ENCODE data around the gene MAN2B2.

GRCh38 chr4:6662591-6662990 is 87.6 kb downstream of the MAN2B2 start:
- no peak for TF ChIP-seq EZH2 (IDR thresholded peaks at IDR 0.05; ENCODE audit: borderline replicate concordance)
- no peak for TF ChIP-seq CTCF (IDR thresholded peaks at IDR 0.05; ENCODE audit: poor library complexity)

All from hepatocyte (in vitro differentiated cells).